Ramos (cell line): ENCODE results near the gene ZNF8.
"Not testable (repeated sequence)": the region's sequence is repeated elsewhere in the genome, so short reads cannot be mapped to it uniquely, and the experiment has no call there.

Source experiments
- in situ Hi-C: fragments of 300-500 bp; cut with MboI; formaldehyde crosslinking; loops from one replicate; pipeline ENCODE4 v1.14.3; 2022; ENCODE audit warnings: low sequenced_read_pairs; ENCODE audit not compliant: unreplicated experiment

The ZNF8 gene

GRCh38 chr19:58278541-58279041, at the start of gene ZNF8:
Gene ZNF8, plus strand, starts transcription at chr19:58278955. Its CDS starts 127 bp downstream, at chr19:58279082.
- in situ Hi-C loops, result no loop called here

- in situ Hi-C loops, result no loop called here
Measured at GRCh38 chr19:58229255-58229639, 49.5 kb upstream of the ZNF8 start.

- in situ Hi-C loops, result no loop called here
Measured at GRCh38 chr19:58237324-58237723, 41.4 kb upstream of the ZNF8 start.

GRCh38 chr19:58243351-58243750, 35.4 kb upstream of the ZNF8 start:
- in situ Hi-C loops, result no loop called here

- in situ Hi-C loops, result no loop called here
Measured at GRCh38 chr19:58248886-58249285, 29.9 kb upstream of the ZNF8 start.

GRCh38 chr19:58252102-58252685, 26.6 kb upstream of the ZNF8 start:
- in situ Hi-C loops, result no loop called here

- in situ Hi-C loops, result not testable (repeated sequence)
Measured at GRCh38 chr19:58258259-58258658, 20.5 kb upstream of the ZNF8 start.

GRCh38 chr19:58261600-58261967, 17.2 kb upstream of the ZNF8 start:
- in situ Hi-C loops, result no loop called here

GRCh38 chr19:58261968-58262921, 16.5 kb upstream of the ZNF8 start:
- in situ Hi-C loops, result no loop called here

- in situ Hi-C loops, result no loop called here
Measured at GRCh38 chr19:58262922-58263296, 15.8 kb upstream of the ZNF8 start.

GRCh38 chr19:58265100-58265499, 13.7 kb upstream of the ZNF8 start:
- in situ Hi-C loops, result no loop called here

GRCh38 chr19:58268344-58268743, 10.4 kb upstream of the ZNF8 start:
- in situ Hi-C loops, result no loop called here

GRCh38 chr19:58274771-58275201, 4.0 kb upstream of the ZNF8 start:
- in situ Hi-C loops, result no loop called here

GRCh38 chr19:58275564-58275963, 3.2 kb upstream of the ZNF8 start:
- in situ Hi-C loops, result no loop called here

- in situ Hi-C loops, result no loop called here
Measured at GRCh38 chr19:58277197-58277596, 1.6 kb upstream of the ZNF8 start.

GRCh38 chr19:58277748-58278540, 811 bp upstream of the ZNF8 start:
- in situ Hi-C loops, result no loop called here

GRCh38 chr19:58279042-58279924, 528 bp downstream of the ZNF8 start:
- in situ Hi-C loops, result no loop called here

GRCh38 chr19:58279925-58280316, 1.2 kb downstream of the ZNF8 start:
- in situ Hi-C loops, result no loop called here

GRCh38 chr19:58284199-58284598, 5.4 kb downstream of the ZNF8 start:
- in situ Hi-C loops, result no loop called here

- in situ Hi-C loops, result no loop called here
Measured at GRCh38 chr19:58291943-58292342, 13.2 kb downstream of the ZNF8 start.
